ENCODE measurements around the gene ZNF474.

Gene ZNF474

GRCh38 chr5:122141751-122142150 is 12.4 kb downstream of the ZNF474 start:
- Histone ChIP-seq H3K27ac (no peak overlapping the region), H3K9me3 (no peaks in the 10 kb centered on the region), H3K27me3 (no peaks in the 10 kb centered on the region), H3K36me3 (no peaks in the 10 kb centered on the region), H3K4me3 (no peak overlapping the region), H3K4me1 (no peaks in the 10 kb centered on the region)
- no peak for TF ChIP-seq CTCF (IDR thresholded peaks at IDR 0.05)
- no peak for DNase-seq
- intact Hi-C loops (cut with DNase I; ENCODE audit: low total_unique reads), result no loop called here

- Histone ChIP-seq H3K27ac (no peak overlapping the region), H3K27me3 (no peaks in the 10 kb centered on the region), H3K4me3 (no peak overlapping the region), H3K36me3 (no peaks in the 10 kb centered on the region), H3K4me1 (no peaks in the 10 kb centered on the region), H3K9me3 (no peaks in the 10 kb centered on the region)
- no peak for TF ChIP-seq CTCF (IDR thresholded peaks at IDR 0.05)
- intact Hi-C loops (cut with DNase I; ENCODE audit: low total_unique reads), result no loop called here
- no peak for DNase-seq
Observed at GRCh38 chr5:122142480-122143164, 13.3 kb downstream of the ZNF474 start.

- H3K27me3 ChIP-seq, result no peaks in the 10 kb centered on the region
- no peak for DNase-seq
- no peak for TF ChIP-seq CTCF (IDR thresholded peaks at IDR 0.05)
- no peaks in the 10 kb centered on the region for H3K36me3 ChIP-seq
- H3K4me1 ChIP-seq, result no peaks in the 10 kb centered on the region
- H3K9me3 ChIP-seq, result no peaks in the 10 kb centered on the region
- no peak overlapping the region for H3K27ac ChIP-seq
- H3K4me3 ChIP-seq, result no peak overlapping the region
- intact Hi-C loops (cut with DNase I; ENCODE audit: low total_unique reads), result no loop called here
Observed at GRCh38 chr5:122144236-122144635, 14.9 kb downstream of the ZNF474 start.

- no peak for DNase-seq
- TF ChIP-seq CTCF (IDR thresholded peaks at IDR 0.05), result no peak
Observed at GRCh38 chr5:122145906-122146305, 16.6 kb downstream of the ZNF474 start.

GRCh38 chr5:122149321-122150090 is 20.2 kb downstream of the ZNF474 start:
- no peak overlapping the region for H3K4me3 ChIP-seq
- intact Hi-C loops (cut with DNase I; ENCODE audit: low total_unique reads), result no loop called here
- no peak for TF ChIP-seq CTCF (IDR thresholded peaks at IDR 0.05)
- H3K9me3 ChIP-seq, result no peaks in the 10 kb centered on the region
- no peaks in the 10 kb centered on the region for H3K36me3 ChIP-seq
- DNase-seq, result no peak
- H3K27ac ChIP-seq, result no peak overlapping the region
- no peaks in the 10 kb centered on the region for H3K27me3 ChIP-seq
- H3K4me1 ChIP-seq, result peaks cover 0 to 33% (median 21%) of the 10 kb centered on the region in 4 donors

More at GRCh38 chr5:122145906-122146305, 16.6 kb downstream of the ZNF474 start:
- intact Hi-C loops (cut with DNase I; ENCODE audit: low total_unique reads), result no loop called here
- Histone ChIP-seq H3K4me3 (no peak overlapping the region), H3K36me3 (no peaks in the 10 kb centered on the region), H3K9me3 (no peaks in the 10 kb centered on the region), H3K4me1 (no peaks in the 10 kb centered on the region), H3K27ac (no peak overlapping the region), H3K27me3 (no peaks in the 10 kb centered on the region)
